ENCODE measurements around the gene SAMD14. TPM values are rescaled to one million over a fixed set of nuclear protein-coding genes. Genes with fewer than 3 reads are reported as not detected.

Gene SAMD14
- total RNA-seq, 1 experiment from 2014 or later, result 0.07 TPM

DNA sequence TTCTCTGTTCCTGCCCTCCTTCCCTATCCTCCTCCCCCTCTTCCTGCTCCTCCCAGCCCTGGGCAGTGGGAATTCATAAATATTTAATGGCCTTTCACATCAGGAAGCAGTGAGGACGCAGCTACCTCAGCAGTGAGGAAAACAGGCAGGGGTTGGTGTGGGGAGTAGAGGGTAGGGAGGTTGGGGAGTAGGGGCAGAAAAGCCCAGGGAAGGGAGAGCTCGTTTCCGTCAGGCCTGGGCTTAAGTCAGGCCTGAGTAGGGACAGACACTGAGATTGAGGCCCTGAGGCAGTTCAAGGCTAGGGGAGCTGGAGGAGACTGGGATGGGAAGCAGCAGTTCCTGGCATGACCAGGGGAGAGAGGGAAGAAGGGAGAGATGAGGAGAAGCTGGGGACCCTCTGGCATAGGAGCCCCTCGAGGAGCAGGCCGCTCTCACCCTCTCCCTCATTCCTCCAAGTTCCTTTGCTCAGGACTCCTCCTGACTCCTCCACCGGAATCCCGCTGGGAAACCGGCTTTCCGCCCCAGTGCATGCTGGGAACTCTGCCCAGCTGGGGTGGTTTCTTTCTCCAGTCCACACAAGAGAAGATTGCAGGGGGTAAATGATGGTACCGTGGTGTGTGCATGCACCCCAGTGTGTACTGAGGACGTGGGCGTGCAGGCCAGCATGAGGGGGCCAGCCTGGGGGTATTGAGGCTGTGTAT lies 6.2 kb downstream of the SAMD14 start:
- no peak for DNase-seq (ENCODE audit: low read depth)
- in situ Hi-C loops (cut with HindIII; ENCODE audit: low pct_unique_long_range_greater_than_20kb, low sequenced_read_pairs), result no loop called here

DNA sequence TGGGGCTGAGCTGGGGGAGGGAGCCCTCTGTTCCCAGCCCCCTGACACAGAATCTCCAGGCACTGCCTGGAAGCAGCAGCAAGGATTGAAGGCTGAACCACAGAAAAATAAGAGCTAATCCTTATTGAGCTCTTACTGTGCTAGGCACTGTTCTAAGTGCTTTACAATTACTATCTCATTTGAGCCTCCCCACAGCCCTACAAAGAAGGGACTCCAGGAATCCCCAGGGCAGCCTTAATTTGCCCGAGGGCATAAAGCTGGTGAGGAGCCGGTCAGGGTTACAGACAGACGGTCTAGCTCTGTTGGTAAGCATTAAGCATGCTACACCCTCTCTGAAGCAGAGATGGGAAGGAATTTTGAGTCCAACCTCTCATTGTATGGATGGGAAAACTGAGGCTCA lies 7.0 kb downstream of the SAMD14 start:
- in situ Hi-C loops (cut with HindIII; ENCODE audit: low pct_unique_long_range_greater_than_20kb, low sequenced_read_pairs), result no loop called here
- no peak for DNase-seq (ENCODE audit: low read depth)

DNA sequence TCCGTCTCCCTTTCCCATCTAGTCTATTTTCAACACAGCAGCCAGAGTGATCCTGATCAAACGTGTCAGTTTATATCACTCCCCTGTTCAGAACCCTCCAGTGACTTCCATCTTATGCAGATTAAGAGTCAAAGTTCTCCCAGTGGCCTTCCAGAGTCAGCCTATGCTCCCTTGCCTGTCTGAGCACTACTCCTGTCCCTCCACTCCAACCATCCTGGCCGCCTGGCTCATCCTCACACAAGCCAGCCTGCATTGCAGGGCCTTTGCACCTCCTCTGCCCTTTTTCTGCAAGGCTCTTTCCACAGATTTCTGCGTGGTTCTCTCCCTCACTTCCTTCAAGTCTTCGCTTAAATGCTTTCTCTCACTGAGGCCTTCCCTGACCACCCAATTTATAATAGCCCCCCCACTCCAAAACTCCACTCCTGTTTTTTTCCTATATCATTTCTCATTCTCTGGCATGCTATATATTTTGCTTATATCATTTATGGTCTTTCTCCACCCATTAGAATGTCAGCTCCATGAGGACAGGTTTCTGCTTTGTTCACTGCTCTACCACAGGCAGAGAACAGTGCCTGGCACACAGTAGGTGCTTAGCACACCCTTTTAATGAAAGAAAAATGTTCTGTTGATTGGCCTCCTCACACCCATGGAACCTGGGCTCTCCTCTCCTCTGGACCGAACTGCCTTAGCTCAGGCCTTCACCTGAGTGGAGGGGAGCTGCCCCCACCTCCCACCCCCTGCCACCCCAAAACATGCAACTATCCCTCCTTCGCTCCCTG lies 9.3 kb downstream of the SAMD14 start:
- in situ Hi-C loops (cut with HindIII; ENCODE audit: low pct_unique_long_range_greater_than_20kb, low sequenced_read_pairs), result no loop called here
- no peak for DNase-seq (ENCODE audit: low read depth)

DNA sequence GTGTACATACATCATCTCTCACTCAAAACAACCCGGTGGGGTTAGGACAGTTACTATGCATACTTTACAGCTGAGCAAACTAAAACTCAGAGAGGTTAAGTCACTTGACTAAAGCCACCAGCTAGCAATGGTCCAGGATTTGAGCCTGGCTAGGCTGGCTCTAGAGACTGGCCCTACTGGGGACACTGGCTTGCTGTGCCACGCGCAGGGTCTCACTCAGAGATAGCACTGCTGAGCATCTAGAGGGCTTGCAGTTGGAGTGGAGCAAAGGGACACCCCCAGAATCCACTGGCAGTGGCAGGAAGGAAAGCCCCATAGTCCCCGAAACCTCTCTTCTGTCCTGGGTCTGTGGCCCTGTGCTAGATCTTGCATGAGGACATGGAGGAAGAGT lies 11.1 kb downstream of the SAMD14 start:
- in situ Hi-C loops (cut with HindIII; ENCODE audit: low pct_unique_long_range_greater_than_20kb, low sequenced_read_pairs), result no loop called here
- DNase-seq (ENCODE audit: low read depth), result no peak

- in situ Hi-C loops (cut with HindIII; ENCODE audit: low pct_unique_long_range_greater_than_20kb, low sequenced_read_pairs), result no loop called here
- DNase-seq (ENCODE audit: low read depth), result no peak
These were observed 11.7 kb downstream of the SAMD14 start for GRCh38 chr17:50118076-50118827.

GRCh38 chr17:50117202-50118051 lies 12.5 kb downstream of the SAMD14 start:
- DNase-seq (ENCODE audit: low read depth), result no peak
- in situ Hi-C loops (cut with HindIII; ENCODE audit: low pct_unique_long_range_greater_than_20kb, low sequenced_read_pairs), result no loop called here

- in situ Hi-C loops (cut with HindIII; ENCODE audit: low pct_unique_long_range_greater_than_20kb, low sequenced_read_pairs), result no loop called here
- DNase-seq (ENCODE audit: low read depth), result no peak
These were observed 14.2 kb downstream of the SAMD14 start for GRCh38 chr17:50115756-50116155.

DNA sequence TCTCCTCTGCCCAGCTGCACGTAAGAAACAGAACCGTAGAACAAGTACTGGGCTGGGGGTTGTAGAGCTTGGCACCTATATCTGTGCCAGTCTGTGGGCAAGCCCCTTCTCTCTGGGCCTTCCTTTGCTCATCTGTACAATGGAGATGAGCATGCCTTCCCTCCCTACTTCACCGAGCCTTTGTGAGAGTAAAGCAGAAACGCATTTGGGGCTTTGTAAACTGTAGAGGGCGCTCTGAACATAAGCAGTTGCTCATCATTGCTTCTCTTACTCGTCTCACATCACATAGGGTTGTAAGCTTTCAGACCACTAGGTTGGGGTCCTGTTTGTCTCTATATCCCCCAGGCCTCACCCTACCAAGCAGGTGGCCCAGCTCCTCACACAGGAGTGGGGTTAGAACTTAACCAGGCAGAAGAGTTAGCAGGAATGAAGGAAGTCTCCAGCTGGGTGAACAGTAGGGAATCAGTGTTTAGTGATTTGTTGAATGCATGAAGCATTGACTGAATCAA lies 15.1 kb downstream of the SAMD14 start:
- in situ Hi-C loops (cut with HindIII; ENCODE audit: low pct_unique_long_range_greater_than_20kb, low sequenced_read_pairs), result no loop called here
- peak; percentile 51 for DNase-seq (ENCODE audit: low read depth)

GRCh38 chr17:50114401-50114800 lies 15.6 kb downstream of the SAMD14 start:
- in situ Hi-C loops (cut with HindIII; ENCODE audit: low pct_unique_long_range_greater_than_20kb, low sequenced_read_pairs), result no loop called here
- DNase-seq (ENCODE audit: low read depth), result no peak

DNA sequence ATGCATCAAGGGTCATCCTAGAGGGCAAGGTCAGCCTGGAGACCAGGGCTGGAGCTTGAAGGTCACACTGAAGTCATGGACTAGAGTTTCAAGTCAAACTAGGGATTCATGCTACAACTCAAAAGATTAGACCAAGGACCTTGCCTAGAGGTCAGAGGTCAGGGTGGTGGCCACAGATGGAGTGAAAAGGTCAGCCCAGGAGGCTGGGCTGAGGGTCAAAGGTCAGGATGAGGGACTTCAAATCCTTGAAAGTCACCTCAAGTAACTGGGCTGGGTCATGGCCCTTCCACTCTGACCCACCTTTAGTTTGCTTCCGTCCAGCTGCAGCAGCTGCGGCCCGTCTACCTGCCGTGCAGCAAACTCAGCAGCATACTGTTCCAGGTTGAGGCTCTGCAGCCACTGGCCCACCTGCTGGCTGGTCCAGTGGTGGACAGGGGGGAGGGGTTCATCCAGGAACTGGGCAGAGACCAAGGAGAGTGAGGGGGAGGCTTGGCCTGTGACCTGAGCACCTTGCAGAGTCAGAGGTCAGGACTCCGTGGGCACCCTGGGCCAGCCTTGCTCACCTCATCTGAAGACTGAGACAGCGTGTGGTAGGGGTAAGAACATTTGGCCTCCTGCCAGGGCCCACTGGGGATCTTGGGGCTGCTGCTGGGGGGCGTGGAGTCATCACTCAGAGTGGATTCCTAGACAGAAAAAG lies 16.2 kb downstream of the SAMD14 start:
- DNase-seq (ENCODE audit: low read depth), result no peak
- in situ Hi-C loops (cut with HindIII; ENCODE audit: low pct_unique_long_range_greater_than_20kb, low sequenced_read_pairs), result no loop called here

- no peak for DNase-seq (ENCODE audit: low read depth)
- in situ Hi-C loops (cut with HindIII; ENCODE audit: low pct_unique_long_range_greater_than_20kb, low sequenced_read_pairs), result no loop called here
These were observed 17.3 kb downstream of the SAMD14 start for GRCh38 chr17:50112694-50113093.

- no peak for DNase-seq (ENCODE audit: low read depth)
- in situ Hi-C loops (cut with HindIII; ENCODE audit: low pct_unique_long_range_greater_than_20kb, low sequenced_read_pairs), result no loop called here
These were observed 18.0 kb downstream of the SAMD14 start for GRCh38 chr17:50111673-50112655.

DNA sequence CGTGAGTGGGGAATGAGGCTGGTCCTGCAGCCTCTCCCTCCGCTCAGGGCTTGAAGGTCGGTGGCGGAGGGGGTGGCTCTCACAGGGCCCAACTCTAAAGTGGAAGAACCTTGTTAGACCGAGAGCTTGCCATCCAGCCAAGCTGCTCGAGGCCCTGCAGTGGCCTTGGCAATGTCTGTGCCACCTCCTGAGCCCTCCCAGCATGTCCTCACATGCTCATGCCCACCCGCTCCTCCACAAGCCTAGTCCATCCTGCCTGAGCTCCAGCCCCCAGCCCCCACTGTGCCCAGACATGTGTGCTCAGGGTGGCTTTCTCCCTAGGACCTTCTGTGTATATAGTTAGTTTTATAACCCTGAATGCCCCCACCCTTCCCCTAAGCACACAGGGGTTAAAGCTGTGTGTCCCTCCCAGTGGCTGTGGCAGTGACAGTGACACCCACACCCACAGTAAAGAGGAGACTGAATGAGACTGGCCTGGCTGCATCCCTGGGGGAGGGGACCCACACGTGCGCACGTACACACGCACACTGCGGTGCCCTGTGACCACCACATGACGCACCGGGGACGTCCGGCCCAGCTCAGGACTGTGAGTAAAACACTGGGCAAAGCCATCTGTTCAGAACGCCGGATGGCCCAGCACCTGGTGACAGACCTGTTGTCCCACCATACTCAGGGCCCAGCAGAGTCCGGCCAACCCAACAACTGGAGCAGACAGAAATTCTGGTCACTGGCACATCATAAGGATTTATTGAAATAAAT lies 19.2 kb downstream of the SAMD14 start:
- in situ Hi-C loops (cut with HindIII; ENCODE audit: low pct_unique_long_range_greater_than_20kb, low sequenced_read_pairs), result no loop called here

DNA sequence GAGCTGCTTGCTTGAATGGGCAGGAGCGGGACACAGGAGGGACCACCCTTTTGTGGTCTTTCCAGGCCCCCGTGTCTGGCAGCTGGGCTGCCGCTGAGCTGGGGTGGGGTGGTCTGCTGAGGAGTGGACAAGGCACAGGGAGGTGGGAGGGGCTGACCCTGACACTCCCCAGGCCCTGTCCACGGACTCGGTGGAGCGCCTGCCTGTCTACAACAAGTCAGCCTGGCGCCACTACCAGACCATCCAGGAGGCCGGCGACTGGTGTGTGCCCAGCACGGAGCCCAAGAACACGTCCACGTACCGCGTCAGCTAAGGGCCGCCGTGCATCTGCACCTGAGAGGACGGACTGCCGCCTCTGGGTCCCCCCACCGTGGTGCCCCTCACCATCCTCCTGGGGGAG lies 20.2 kb downstream of the SAMD14 start:
- in situ Hi-C loops (cut with HindIII; ENCODE audit: low pct_unique_long_range_greater_than_20kb, low sequenced_read_pairs), result no loop called here
- DNase-seq (ENCODE audit: low read depth), result no peak

More for the DNA sequence above, 19.2 kb downstream of the SAMD14 start:
- DNase-seq (ENCODE audit: low read depth), result no peak

DNA sequence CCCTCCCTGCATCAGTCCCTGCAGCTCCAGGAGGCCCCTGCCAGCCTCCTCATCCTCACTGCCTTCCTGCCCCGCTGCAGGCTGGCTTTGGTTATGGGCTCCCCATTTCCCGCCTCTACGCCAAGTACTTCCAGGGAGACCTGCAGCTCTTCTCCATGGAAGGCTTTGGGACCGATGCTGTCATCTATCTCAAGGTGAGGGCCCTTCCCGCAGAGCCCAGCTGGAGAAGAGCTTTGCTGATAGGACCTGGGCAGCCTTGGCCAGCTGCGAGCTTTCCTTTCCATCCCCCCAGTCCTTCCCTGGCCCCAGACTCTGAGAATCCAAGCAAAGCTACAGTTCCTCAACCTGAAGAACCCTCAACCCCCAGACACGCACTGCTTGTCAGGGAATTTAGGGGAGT lies 20.8 kb downstream of the SAMD14 start:
- DNase-seq (ENCODE audit: low read depth), result no peak
- in situ Hi-C loops (cut with HindIII; ENCODE audit: low pct_unique_long_range_greater_than_20kb, low sequenced_read_pairs), result no loop called here

GRCh38 chr17:50108556-50108955 lies 21.4 kb downstream of the SAMD14 start:
- in situ Hi-C loops (cut with HindIII; ENCODE audit: low pct_unique_long_range_greater_than_20kb, low sequenced_read_pairs), result no loop called here
- DNase-seq (ENCODE audit: low read depth), result no peak

Data from Caki2 (cell line).